CD1c-positive myeloid dendritic cell (primary cell): ENCODE results near the gene LHFPL3.

Source experiments
- DNase-seq: peaks from one replicate; pipeline ENCODE4 v3.0.0-alpha.2; 2016; ENCODE audit errors: extremely low spot score

The LHFPL3 gene

GRCh38 chr7:104371216-104371979 is 43.0 kb downstream of the LHFPL3 start:
- DNase-seq, result no peak

DNA sequence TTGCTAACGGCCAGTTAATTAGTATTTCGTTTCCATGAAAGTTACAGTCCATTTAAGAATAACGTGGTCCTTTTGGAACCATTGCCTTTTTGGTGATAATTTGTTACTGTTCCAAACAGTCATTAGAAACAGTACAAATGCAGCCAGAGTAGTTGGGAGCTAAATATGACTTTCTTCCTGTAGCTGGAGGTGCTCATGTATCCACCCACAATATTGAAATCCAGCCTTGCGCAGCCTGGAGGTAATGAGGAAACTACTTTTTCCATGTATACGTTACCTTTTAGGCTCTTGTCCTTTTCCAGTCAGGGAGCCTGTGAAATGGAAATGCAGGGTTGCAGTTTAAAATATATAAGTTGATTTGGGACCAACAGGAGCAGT is 43.6 kb downstream of the LHFPL3 start:
- no peak for DNase-seq

- no peak for DNase-seq
Measured at GRCh38 chr7:104382616-104383015, 54.2 kb downstream of the LHFPL3 start.

DNA sequence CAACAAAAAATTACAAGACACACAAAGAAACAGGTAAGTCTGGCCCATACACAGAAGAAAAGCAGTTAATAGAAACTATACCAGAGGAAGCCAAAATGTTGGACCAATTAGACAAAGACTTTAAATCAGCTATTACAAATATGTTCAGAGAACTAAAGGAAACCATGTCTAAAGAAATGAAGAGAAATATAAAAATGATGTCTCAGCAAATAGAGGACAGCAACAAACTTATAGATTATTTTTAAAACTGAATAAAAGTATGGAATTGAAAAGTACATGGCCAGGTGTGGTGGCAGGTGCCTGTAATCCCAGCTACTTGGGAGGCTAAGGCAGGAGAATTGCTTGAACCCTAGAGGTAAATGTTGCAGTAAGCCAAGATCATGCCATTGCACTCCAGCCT is 58.5 kb downstream of the LHFPL3 start:
- no peak for DNase-seq

DNA sequence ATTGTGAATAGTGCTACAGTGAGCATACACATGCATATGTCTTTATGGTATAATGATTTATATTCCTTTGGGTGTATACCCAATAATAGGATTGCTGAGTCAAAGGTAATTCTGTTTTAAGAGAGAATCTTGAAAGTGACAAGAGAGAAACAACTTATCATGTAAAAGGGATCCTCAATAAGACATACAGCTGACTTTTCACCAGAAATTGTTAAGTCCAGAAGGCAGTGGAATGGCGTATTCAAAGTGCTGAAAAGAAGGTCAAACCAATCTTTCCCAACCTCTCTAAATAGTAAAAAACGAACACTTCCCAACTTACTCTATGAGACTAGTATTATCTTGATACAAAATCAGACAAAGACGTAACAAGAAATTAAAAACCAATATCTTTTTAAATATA is 59.8 kb downstream of the LHFPL3 start:
- no peak for DNase-seq

GRCh38 chr7:104395162-104395561 is 66.8 kb downstream of the LHFPL3 start:
- no peak for DNase-seq

GRCh38 chr7:104397442-104397841 is 69.0 kb downstream of the LHFPL3 start:
- no peak for DNase-seq

- DNase-seq, result no peak
Measured at GRCh38 chr7:104408371-104408770, 80.0 kb downstream of the LHFPL3 start.

DNA sequence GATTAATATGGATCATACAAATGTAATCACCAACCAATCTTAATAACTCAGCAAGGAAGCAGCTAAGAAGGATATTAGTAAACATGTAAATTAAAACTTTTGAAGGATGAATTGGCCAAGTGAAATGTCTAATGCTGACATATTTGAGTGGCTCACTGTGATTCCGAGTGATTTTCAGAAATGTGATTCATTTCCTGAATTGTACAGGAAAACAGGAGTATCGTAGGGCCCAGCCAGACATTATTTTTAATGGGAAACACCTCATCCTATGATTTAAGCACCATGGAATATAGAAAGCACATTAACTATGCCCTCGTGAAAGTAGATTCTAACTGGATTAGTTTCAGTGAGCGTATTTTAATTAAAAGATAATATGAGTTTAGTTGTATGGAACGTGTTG is 82.3 kb downstream of the LHFPL3 start:
- DNase-seq, result no peak

DNA sequence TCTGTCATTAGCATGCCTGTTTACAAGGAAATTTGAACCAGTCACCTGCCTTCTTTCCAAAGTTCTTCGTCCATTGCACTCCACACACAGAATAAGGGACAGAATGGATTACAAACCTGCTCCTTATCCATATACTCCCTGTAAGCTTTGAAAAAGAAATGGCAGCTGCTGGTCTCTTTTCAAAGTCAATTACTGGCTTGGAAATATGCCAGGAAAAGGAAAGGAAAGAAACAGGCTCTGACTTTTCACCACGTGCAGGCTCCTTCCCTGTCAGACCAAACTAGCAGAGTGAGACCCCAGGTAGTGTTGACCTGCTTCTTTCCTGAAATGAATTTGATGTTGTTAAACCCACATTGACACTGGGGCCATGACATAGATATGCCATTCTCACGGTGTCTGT is 84.5 kb downstream of the LHFPL3 start:
- DNase-seq, result no peak

- no peak for DNase-seq
Measured at GRCh38 chr7:104414216-104414615, 85.8 kb downstream of the LHFPL3 start.

GRCh38 chr7:104415700-104416099 is 87.3 kb downstream of the LHFPL3 start:
- DNase-seq, result no peak

- no peak for DNase-seq
Measured at GRCh38 chr7:104416866-104417393, 88.5 kb downstream of the LHFPL3 start.

- DNase-seq, result no peak
Measured at GRCh38 chr7:104431930-104432329, 103.5 kb downstream of the LHFPL3 start.

DNA sequence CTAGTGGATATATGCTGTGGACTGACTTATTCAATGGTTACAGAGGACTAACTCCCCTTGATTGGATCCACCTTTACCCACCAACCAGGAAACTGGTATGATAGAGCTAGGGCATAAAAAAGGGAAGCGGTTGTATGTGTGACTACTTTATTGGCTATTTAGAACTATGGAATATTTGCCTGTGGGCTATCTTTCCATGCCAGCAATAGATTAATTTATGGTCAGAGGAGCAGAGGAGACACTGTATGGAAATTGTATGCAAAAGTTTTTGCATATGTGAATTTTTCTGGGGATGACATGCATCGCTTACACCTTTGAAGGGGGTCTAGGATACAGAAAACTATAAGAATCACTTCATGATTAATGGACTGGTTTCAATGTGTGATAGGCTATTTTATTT is 105.7 kb downstream of the LHFPL3 start:
- no peak for DNase-seq

DNA sequence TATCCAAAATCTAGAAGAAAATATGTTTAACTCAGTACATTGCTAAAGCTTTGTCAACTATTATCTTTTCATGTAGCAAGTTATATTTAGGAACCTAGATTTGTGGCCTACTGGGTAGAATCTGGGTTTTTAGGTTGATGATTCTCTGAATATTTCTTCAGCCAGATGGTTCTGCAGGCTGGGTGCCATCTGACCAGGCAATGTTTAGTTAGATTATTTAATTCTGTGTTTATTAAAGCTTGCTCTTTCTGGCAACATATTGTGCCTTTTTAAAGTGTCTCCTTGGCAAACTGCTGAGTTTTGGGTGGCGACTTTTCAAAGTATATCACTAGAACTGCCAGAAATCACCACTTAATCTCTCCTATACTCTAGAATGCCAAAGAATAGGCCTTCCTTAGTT is 114.1 kb downstream of the LHFPL3 start:
- no peak for DNase-seq

DNA sequence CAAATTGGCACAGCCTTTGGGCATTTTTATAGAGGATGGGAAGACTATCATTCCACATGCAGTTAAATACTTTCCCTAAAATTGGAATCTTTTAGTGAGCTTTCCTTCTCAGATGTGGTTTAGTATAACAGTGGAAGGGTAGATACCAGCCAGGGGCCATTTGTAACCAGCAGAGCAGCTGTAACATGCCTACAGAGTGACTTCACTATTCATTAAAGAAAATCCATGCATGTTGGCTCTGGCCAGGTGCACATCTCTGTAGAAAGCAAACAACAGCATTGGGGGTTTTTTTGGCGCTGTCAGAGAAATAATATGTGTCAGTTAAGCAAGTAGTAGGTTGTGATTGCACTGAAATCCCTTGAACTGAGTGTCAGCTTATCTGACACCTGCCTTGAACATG is 115.6 kb downstream of the LHFPL3 start:
- no peak for DNase-seq

DNA sequence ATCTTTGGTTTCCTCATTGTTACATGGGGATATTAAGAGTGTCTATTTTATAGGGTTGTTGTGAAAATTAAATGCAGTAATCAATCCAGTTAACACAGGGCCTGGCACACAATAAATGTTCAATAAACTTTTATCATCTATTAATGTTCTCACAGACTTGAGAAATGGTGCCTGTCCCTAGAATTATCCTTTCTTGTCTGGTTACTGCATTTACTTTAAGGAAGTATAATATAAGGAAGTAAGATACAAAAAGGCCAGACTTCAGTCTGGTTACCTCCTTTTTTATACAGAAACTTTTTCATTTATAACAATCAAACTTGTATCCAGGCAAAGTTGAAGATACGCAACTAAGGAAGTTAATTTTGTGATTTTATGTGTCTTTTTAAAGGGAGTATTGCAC is 117.0 kb downstream of the LHFPL3 start:
- DNase-seq, result no peak

DNA sequence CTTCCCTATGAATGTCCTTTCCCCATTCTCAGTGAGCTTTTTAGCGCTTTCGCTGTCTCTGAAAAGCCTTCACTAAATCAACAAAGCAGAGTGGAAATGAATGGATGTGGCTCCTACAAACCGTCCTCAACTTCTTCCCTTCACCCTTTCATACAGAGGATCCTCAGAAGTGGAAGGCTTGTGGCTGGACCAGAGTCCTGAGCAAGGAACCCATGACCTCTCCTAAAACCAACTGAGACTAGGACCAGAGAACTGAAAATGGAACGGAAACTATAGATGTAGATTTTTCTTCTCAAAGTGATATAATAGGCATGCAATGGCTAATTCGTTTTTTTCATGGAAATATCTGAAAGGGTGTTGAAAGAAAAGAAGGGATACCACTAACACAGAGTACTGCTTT is 122.5 kb downstream of the LHFPL3 start:
- DNase-seq, result no peak

GRCh38 chr7:104453190-104453589 is 124.8 kb downstream of the LHFPL3 start:
- DNase-seq, result no peak

DNA sequence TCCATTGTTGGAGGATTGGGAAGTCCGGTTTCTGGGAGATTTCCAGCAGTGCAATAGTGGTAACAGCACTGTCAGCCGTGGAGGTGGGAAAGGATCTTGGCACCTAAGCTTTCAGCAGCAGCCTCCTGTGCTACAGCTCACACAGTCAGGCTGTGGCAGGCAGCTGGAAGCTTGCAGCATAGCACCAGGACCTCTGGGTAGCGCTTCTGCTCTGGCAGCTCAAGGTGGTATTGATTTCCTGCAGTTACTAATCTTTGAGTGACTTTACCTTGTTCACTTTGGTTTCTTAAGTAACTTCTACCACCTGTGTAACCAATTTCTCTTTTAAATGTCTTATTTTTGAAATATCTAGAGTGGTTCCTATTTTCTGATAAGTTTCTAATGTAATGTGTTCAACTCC is 130.5 kb downstream of the LHFPL3 start:
- DNase-seq, result no peak

DNA sequence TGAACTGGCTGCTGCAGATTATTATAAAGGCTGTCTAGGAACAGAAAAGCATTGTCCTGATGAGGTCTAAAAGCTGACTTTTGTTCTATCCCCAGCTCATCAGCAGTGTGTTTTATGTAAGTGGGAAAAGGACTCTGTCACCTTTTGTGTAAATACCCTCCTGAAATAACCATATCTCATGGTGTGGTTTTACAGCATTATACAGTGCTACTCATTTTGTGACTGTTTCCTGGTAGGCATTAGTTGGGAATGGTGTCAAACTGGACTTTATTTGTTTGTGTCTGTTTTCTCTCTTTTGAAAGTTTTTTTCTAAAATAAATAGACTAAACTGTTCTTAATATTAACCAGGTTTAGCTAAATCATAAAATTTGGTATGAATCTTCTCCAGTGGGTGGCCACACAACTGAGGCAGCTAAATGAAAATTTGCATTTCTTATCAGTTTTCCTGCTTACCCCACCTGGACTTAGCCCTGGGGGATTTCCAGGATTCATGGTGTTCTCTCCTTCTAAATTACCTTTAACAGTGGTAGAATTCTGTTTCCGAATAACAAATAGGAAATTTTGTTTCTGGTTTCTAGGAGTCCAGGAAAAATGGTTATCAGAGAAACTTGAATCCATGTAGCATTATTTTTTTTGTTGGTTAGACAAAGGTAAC is 140.9 kb downstream of the LHFPL3 start:
- no peak for DNase-seq

DNA sequence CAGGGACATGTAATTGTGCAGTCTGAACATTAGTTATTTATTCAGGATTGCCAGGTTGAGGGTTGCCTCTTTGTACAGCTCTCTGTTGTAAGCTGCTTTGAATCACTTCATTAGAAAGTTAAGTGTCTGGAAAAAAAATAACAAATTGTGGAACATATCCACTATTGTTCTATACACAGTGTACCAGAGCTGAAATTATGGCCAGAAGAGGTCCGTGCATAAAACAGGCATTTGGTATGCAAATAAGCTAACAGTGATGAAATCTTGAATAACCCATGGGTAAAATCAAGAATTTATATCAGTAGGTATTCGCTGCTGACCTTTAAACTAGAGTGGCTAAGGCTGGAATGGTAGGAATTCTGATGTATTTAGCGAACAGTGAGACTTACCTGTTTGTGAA is 152.1 kb downstream of the LHFPL3 start:
- DNase-seq, result no peak
